Ishikawa (cell line): ENCODE data around the gene CMPK1.

Experiments
- CREB1 ChIP-seq: IDR thresholded peaks from 2 replicates; pipeline ENCODE4 v1.6.1; 2012; ENCODE audit warnings: low read depth
- EGR1 ChIP-seq: IDR thresholded peaks from 2 replicates; pipeline ENCODE4 v1.6.1; 2012
- EP300 ChIP-seq: IDR thresholded peaks from 2 replicates; pipeline ENCODE4 v1.6.1; 2012; ENCODE audit warnings: borderline replicate concordance
- FOXM1 ChIP-seq: IDR thresholded peaks from 2 replicates; pipeline ENCODE4 v1.6.1; 2012; ENCODE audit warnings: low read depth, borderline replicate concordance
- NFIC ChIP-seq: IDR thresholded peaks from 2 replicates; pipeline ENCODE4 v1.6.1; 2012
- RAD21 ChIP-seq: IDR thresholded peaks from 2 replicates; pipeline ENCODE4 v1.6.1; 2012; ENCODE audit warnings: low read depth
- TAF1 ChIP-seq: IDR thresholded peaks from 2 replicates; pipeline ENCODE4 v1.6.1; 2012; ENCODE audit warnings: low read depth, mild to moderate bottlenecking
- TCF12 ChIP-seq: IDR thresholded peaks from 2 replicates; pipeline ENCODE4 v1.6.1; 2012; ENCODE audit warnings: low read depth
- TF ChIP-seq, protein P1 (sequence below): IDR thresholded peaks from 2 replicates; pipeline ENCODE4 v1.6.1; 2012; ENCODE audit warnings: low read depth, mild to moderate bottlenecking

DNA sequence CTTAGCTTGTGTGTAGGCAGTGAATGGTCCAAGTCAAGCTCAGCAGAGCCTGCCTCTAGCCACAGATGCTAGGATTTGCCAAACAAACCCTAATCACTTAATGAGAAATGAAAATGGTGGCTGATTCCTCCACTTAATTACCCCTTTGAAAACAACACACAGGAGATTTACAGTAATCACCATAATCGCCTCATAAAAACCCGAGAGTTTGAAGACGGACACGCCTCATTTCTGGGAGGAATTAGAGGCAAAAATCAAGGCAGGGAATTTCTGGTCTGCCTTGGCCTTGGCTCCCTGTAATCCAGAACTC is 66.2 kb downstream of the CMPK1 start:
- TF ChIP-seq TAF1 = no peak
- no peak for TF ChIP-seq NFIC
- no peak for TF ChIP-seq EP300
- TF ChIP-seq, protein P1, sequence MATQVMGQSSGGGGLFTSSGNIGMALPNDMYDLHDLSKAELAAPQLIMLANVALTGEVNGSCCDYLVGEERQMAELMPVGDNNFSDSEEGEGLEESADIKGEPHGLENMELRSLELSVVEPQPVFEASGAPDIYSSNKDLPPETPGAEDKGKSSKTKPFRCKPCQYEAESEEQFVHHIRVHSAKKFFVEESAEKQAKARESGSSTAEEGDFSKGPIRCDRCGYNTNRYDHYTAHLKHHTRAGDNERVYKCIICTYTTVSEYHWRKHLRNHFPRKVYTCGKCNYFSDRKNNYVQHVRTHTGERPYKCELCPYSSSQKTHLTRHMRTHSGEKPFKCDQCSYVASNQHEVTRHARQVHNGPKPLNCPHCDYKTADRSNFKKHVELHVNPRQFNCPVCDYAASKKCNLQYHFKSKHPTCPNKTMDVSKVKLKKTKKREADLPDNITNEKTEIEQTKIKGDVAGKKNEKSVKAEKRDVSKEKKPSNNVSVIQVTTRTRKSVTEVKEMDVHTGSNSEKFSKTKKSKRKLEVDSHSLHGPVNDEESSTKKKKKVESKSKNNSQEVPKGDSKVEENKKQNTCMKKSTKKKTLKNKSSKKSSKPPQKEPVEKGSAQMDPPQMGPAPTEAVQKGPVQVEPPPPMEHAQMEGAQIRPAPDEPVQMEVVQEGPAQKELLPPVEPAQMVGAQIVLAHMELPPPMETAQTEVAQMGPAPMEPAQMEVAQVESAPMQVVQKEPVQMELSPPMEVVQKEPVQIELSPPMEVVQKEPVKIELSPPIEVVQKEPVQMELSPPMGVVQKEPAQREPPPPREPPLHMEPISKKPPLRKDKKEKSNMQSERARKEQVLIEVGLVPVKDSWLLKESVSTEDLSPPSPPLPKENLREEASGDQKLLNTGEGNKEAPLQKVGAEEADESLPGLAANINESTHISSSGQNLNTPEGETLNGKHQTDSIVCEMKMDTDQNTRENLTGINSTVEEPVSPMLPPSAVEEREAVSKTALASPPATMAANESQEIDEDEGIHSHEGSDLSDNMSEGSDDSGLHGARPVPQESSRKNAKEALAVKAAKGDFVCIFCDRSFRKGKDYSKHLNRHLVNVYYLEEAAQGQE = no peak
- no peak for TF ChIP-seq TCF12
- no peak for TF ChIP-seq EGR1
- TF ChIP-seq FOXM1 = no peak
- no peak for TF ChIP-seq RAD21
- TF ChIP-seq CREB1 = no peak
